HG03378 (cell line): ENCODE results near the gene GNAO1.

Experiments used
- ATAC-seq: cut with Tn5 transposase; IDR thresholded peaks from one replicate; pipeline ENCODE4 v1.9.1; 2021; ENCODE audit warnings: mild to moderate bottlenecking, moderate library complexity; ENCODE audit not compliant: unreplicated experiment

GNAO1 gene

DNA sequence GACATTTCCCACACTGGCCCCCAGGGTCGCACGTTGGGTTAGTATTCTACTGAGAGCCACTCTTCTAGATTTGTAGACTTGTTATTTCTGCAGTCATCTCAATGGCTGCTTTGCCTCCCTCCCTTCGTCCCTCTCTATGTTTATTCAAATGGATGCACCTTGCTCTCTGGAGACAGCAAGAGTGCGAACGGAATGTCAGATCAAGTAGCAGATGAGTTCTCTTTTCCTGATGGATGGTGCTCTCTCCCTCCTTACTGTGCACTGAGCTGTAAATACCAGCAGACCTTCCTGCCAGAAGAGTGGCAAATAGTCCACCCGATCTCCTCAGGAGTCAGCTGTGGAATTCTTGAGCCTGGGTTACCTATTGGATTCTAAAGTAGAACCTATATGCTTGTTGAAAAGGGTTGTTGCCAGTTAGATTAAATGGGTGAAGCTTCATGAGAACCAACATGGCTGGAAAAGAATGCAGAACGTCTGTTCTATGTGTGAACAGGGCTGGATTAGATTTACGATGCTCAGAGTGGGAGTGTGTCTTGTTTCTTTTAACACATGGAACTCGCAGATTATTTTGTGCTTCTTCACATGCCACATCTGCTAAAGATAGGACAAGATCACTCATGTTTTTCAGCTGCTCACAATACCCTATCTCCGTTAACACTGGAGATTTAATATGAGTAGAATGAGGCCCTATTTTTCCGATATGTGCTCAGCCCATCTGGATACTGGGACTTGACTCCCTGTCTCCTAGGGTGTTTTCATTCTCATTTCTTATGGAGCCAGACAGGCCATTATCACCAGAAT, 6.1 kb downstream of the GNAO1 start:
- ATAC-seq = no peak

DNA sequence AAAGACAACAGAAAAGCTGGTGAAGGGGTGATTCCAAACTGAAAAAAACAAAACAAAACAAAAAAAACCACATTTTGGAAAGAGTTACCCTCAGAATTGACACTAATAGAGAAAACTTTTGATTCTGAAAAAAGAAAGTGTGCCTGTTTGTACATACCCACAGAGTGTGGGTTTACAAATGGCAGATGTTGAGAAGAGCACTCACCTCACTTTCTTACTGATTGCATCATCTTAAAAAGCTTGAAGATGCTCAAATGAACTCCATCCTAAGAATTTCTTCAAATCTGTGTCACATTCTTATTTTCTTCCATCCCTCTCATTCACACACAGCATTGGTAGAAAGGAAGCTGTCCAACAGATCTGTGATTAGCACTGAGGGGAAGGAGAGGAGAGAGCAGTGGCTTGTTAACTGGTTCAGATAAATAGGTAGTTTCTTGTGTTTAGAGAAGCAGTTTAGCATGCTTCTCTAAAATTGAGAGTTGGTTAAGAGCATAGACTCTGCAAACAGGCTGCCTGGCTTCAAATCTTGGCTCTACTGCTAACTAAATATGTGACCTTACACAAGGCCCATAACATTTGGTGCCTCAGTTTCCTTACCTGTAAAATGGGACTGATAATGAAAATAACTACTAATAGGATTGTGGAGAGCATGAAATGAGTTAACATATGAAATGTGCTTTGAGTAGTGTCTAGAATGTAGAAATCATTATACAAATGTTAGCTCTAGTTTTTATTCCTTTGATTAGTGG, 6.9 kb downstream of the GNAO1 start:
- ATAC-seq = no peak

DNA sequence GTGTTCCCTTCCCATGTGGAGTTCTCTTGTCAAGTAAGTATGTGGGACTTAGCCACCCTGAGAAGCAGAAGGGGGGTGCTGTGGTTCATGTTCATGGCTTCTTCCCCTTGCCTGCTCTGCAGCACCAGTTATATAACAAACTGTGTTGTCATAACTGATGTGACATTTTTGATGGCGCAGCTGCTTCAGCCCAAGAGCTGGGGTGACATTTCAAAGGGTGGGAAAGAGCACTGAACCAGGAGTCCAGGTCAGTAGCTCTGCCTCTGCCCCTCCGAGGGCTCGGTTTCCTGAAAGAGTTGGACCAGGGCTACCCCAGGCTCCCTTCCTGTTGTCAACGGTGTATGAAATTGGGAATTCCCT, 7.4 kb downstream of the GNAO1 start:
- no peak for ATAC-seq

DNA sequence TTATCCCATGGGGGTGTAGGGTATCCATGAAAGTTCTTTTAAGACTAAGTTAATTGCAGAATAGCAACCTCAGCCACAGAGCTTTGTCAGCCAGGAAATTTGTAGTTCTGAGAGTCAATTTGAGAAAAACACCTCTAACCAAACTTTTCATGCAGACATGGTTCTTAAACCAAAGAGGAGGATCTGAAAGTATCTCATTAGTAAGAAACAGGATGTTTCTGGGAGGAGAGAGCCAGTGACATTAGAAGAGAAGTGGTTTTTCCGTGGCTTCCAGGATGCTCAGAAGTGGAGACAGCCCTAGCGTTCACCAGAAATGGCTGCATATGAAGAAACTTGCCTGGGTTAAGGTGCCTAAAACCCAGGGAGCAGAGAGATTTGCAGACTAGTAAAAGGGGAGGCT, 7.9 kb downstream of the GNAO1 start:
- ATAC-seq = peak; percentile 43

DNA sequence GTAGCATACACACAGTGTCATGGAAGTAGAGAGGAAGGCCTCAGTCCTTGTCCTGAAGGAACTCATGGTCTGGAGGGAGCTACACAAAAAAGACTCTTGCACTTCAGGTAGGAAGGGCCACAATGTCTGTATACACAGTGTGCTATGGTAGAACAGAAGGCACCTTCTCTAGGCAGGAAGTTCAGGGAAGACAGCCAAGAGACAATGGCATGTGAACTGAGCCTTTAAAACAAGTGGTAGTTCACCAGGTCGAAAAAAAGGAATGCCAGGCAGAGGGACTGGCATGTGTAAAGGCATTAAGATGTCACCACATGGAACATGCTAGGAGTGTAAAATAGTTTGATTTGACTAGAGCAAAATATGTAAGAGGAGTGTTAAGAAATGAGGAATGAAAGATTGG, 9.7 kb downstream of the GNAO1 start:
- no peak for ATAC-seq

DNA sequence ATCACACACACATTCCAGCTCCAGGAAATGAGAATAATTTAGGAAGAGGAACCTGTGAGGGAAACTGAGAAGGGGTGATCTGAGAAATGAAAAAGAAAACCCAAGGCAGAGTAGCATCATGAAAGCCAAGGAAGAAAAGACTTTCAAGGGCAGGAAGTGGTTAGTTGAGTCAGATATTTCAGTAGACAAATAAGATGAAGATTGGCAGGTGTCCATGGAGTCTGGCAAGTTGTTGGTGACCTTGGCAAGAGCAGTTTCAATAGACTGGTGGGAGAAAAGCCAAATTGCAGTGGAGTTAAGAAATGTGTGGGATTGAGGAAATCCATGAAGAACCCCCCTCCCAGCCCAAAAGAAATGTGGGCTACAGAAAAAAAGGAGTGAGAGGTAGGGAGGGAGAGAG, 10.7 kb downstream of the GNAO1 start:
- peak; percentile 43 for ATAC-seq

DNA sequence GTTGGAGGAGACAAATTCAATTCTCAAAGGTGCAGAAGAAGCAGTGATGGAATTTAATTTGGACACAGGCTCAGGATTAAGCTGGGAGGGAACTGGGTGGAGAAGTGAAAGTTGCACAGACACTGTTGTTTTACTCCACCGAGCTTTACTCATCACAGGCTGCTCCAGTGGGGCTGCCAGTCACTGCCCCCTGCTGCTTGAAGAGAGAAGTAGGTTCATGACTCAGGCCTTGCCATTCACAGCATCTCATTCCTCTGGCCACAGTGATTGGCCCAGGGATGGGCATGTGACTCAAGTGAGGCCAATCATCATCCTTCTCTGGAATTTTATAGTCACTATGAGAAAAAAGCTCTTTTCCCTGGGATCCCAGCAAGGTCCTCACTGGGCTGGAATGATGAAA, 11.8 kb downstream of the GNAO1 start:
- peak; percentile 81 for ATAC-seq

DNA sequence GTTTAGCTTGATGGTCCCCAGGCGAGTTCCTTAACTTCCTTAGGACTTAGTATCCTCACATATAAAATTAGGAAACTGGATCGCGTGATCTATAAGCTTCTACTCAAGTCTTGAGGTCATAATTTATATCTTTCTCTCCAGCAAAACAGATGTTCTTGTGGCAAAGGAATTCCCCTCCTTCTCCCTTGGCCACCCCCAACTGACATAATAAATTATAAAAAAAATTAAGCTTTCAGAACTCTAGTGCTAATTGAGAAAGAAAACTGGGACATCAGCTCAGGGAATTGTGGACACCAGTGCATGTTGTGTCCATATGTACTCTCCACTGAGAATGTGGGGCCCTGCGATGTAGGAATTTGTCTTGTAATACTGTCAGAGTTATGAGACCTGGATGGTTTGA, 13.5 kb downstream of the GNAO1 start:
- ATAC-seq = no peak

DNA sequence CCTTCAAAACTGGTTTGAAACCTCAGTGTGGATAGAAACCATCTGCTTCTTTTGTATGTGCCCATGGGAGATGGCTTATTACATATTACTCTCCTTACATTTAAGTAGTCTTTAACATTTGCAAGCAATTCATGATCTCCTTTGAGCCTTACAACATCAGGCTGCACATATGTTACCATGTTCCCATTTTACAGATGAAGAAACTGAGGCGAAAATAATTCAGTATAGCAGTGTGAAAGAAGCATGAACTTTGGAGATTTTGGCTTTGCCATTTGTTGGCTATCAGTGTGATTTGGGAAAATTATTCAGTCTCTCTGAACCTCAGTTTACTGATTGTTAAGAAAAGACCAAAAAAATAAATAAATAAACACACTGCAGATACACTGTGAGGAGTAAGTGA, 15.7 kb downstream of the GNAO1 start:
- ATAC-seq = no peak

DNA sequence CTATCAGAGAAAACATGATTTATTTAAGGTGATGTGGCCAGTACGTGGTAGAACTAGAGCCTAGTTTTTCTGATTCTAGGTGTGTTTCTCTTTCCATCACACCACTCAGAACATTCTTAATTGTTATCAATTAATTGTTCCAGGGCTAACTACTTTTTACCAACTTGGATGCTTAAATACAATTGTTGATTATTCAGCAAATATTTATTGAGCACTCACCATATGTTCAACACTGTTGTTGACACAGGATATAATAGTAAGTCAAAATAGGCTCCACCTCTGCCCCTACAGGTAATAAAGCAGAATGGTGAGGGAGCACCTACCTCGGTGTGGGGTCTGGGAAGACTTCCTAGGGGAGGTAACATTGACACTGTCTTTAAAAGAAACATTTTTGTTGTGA, 16.1 kb downstream of the GNAO1 start:
- no peak for ATAC-seq

DNA sequence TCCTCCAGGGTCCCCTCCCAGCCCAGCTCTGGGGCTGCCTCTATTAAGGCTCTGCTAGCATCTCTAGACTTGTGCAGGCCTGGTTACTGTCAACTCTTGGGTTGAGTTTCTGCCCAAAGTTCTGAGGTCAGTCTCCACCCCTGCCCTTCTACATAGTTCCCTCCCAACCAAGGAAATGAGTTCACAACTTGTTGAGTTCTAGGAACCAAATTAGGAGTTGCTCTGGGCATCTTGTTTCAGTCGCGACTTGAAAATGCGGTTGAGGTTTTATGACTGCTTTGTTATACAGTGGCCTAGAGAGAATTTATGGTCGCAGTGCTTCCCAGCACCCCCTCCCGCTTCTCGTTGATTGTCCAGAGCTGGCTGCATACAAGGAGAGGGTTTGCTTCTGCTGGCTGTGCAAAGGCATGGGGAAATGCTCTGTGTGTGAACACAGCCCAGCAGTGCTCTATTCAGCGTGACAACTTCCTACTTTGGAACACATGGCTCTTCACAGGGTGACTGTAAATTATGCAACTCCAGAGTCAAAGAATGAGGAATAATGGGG, 20.2 kb downstream of the GNAO1 start:
- no peak for ATAC-seq

DNA sequence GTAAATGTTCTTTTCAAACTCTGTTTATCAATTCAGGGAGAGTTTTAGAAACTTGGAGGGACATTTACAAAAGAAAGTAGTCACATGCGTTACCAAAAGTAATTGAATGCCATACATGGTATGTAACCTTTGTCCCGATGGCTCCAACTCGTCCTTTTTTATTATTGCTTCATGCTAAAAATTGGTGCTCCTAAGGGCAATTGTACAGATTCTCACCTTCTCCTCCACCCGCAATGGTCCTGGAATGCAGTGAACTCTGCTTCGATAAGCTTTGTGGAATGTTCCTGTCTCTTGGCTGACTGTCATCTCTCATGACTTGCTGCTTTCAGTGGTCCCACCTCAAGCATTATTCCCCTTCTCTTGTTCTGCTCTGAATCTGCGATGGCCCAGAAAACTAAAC, 20.9 kb downstream of the GNAO1 start:
- no peak for ATAC-seq

DNA sequence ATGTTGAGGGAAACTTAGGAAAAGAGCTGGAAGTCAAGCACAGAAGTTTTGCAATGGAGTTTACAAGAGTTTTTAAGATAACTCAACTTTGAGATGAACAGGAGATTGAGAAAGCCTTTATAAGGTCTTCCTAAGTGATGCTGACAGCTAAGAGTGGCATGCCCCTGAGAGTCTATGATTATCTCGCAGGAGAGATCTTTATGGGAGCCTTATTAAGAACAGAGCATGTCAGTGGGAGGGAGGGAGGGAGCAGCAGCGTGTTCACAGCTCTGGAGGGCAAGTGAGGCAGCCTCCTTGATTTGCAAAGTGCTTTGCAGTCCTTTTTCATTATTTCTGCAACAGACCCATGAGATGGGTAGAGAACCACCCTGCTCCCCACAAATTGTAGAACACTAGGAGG, 30.7 kb downstream of the GNAO1 start:
- no peak for ATAC-seq

DNA sequence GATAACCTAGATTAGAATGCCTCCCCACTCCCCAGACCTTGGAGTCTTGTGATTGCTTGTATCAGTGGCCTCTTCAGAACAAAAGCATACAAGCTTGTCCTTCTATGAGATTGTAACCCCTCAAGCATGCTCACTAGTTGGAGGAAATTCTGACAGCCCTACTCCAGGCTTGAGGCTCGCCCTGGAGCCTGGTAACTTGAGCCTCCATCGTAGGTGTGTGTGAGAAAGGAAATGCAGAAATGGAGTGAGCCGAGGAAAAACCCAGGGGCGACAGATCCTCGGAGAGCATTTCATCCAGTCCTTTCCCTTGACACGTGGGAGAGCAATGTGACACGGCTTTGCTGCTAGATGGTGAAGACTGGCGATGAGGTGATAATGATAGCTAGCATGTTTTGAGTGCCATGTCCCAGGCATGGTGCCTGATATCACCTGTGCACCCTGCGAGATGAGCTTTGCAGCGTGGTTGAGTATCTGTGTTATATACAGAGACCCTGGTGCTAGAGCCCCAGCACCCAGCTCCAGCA, 31.2 kb downstream of the GNAO1 start:
- ATAC-seq = no peak

DNA sequence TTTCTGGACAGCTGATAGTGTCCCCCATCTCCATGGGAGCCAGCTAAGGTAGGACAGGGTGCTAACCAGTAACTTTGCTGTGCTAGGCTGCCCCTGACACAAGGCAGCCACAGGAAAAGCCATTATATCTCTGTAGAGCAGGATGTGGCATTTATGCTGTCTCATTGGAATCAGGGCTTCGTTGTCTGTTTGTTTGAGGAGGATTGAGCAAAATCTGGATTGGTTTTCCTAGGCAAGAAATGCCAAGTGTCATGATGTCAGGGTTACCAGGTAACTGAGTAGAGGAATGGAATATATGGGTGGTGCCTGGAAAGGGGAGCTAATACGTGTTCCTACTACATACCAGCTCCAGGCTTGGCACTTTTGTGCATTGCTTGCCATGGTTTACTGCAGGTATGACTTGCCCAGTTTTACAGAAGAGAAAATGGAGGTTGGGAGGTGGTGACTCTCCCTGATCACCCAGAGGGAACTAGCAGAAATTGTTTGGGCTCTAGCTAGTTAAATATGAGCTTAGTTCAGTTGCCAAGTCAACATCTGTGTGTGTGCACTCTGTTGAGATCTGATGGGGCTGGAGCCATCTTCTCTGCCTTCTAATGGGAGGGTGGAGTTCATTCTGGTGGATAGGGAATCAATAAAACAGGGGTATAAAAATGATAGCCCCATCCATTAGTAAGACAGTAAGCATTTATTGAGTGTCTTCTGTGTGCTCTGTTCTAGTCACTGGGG, 33.9 kb downstream of the GNAO1 start:
- no peak for ATAC-seq

DNA sequence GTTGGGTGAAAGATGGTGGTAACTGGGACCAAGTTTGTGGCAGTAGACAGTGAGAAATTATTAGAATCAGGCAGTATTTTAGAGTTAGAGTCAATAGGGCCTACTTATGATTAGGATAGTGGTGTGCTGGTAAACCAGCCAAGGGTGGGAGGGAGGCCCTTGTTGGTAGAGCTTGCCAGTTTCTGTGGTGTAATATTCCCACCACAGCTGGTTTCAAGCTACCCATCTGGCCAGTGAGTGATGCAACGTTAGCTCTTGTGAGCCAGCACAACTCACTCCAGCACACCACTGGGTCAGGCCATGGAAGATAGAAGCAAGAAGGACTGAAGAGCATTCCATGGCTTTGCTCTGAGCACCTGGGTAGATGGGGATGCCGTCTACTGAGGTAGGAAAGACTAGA, 34.9 kb downstream of the GNAO1 start:
- ATAC-seq = no peak

DNA sequence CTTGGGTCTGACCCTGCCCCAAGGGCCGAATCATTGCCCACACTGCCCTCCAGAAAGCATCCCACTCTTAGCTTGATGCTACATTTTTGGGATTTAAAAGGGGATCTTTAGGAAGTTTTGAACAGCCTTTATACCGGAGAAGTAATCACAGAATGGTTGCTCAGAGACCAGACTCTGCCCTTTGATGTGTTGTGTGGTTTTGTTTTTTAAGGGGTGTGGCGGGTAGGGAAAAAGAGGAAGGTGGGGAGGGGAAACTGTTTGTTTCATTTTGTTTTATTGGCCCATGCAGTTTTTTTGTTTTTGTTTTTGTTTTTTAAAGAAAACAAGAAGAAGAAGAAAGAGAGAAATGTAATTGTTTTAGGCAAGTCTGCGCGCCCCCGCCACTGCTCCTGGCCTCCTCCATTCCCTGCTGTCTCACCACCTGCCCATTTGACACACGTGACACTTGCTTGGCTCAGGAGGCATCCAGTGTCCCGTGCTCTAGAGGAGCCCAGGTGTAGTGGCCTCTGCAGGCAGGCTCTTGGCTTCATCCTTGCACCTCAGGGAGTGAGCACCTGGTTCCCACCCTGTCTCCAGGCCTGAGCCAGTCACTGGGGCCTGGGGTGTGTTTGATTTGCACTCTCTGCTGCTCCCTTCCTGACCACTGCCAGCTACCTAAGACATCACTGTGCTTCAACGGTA, 35.7 kb downstream of the GNAO1 start:
- no peak for ATAC-seq

DNA sequence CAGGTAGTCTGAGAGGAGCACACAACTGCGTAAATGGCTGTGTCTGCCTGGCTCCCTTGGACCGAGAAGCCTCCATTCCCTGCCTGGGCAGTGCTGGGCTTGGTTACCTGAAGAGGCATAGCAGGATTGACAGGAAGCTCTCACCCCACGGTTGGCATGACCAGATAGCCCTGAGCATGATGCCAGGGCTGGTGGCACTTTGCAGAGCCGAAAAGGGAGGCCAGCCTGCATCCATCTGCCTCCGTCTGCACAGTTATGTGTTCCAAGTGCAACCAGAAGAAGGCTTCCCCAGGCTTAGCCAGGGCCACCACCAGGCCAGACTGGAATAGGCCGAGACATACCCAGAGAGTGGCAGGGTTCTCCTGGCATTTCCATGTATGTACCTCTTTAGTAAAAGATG, 36.6 kb downstream of the GNAO1 start:
- ATAC-seq = no peak

DNA sequence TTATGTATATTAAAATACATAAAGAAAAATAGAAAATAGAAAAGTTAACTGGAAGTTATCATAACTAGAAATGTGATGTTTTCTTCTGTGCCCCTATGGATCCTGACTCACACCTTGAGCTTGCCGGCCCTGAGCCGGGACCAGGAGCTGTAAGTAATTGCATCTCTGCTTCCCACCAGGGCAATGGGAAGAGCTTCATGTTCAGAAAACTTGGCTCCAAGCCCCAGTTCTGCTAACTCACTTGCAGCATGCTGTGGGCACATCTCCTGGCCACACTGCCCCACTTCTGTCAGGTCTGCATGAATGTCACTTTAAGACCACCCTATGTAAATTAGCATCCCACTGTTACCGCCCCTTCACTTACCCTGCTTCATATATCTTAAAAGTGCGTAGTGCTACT, 37.2 kb downstream of the GNAO1 start:
- ATAC-seq = no peak

DNA sequence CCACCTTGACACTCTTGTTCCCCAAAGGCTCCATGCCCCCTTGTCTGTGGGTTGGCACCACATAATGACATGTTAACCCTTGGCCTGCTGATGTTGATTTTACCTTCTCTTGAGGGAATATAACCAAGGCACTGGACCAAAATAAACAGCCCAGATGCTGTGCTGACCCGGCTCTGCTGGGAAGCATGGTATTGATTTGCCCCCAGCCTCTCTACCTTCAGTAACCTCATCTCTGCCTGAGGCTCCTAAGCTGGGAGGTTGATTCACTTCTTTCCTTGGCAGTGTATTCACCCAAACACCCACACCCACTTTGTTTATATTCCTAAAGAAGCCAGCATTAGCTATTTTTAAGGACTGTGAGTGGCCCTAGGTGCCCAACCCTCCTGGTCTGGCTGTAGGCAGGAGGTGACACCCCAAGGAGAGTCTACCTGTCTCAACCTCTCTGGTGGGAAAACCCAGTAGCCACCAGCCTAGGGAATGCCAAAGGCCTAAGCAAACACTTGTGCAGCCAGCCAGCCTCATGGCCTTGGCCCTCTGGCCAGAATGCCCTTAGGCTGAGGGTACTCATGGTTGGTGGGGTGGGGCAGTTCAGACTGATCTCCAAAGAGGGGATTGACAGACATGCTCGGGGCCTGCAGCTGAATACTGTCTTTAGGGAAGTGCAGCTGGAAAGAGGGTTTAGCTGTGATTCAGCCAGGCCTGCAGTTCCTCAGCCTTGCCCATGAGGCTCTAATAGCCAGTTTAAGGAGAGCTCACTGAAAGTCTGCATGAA, 42.7 kb downstream of the GNAO1 start:
- ATAC-seq = no peak
